ACC112 (cell line): Measurements from ENCODE around the gene ACSF3.

Experiments used
- H2AFZ ChIP-seq: fragments of 200-600 bp; sonication (generic); one replicate; pipeline ENCODE4 v1.6.0; 2017; ENCODE audit warnings: antibody characterized with exemption, low read length; ENCODE audit not compliant: unreplicated experiment
- H3K27ac ChIP-seq: fragments of 200-600 bp; sonication (generic); 2 replicates; pipeline ENCODE4 v1.5.1; 2014; ENCODE audit warnings: low read depth, mild to moderate bottlenecking, antibody characterized with exemption, low read length, moderate library complexity
- H3K27me3 ChIP-seq: fragments of 200-600 bp; sonication (generic); 2 replicates; pipeline ENCODE4 v1.6.1; 2014; ENCODE audit warnings: mild to moderate bottlenecking, antibody characterized with exemption, low read length, moderate library complexity, mixed read lengths; ENCODE audit not compliant: insufficient read depth
- H3K36me3 ChIP-seq: fragments of 200-600 bp; sonication (generic); 2 replicates; pipeline ENCODE4 v1.6.1; 2016; ENCODE audit warnings: mild to moderate bottlenecking, antibody characterized with exemption, low read length, moderate library complexity, mixed read lengths; ENCODE audit not compliant: insufficient read depth
- H3K4me1 ChIP-seq: fragments of 200-600 bp; sonication (generic); one replicate; pipeline ENCODE4 v1.6.1; 2016; ENCODE audit warnings: low read length, mixed read lengths; ENCODE audit not compliant: insufficient read depth, unreplicated experiment, control insufficient read depth
- H3K4me3 ChIP-seq: fragments of 200-600 bp; sonication (generic); 2 replicates; pipeline ENCODE4 v1.5.1; 2014; ENCODE audit warnings: mild to moderate bottlenecking, low read depth, low read length
- H3K79me2 ChIP-seq: fragments of 200-600 bp; sonication (generic); one replicate; pipeline ENCODE4 v1.6.0; 2016; ENCODE audit warnings: low read length; ENCODE audit not compliant: control insufficient read depth, unreplicated experiment, insufficient read depth

Gene ACSF3

GRCh38 chr16:89050119-89050867 lies 43.4 kb upstream of the ACSF3 start:
- no peaks in the 10 kb centered on the region for H3K4me1 ChIP-seq
- no peaks in the 10 kb centered on the region for H3K79me2 ChIP-seq
- H2AFZ ChIP-seq, result no peak overlapping the region
- peaks cover 63% of the 10 kb centered on the region for H3K27me3 ChIP-seq
- no peak overlapping the region for H3K27ac ChIP-seq
- no peak overlapping the region for H3K4me3 ChIP-seq
- H3K36me3 ChIP-seq, result no peaks in the 10 kb centered on the region

- Histone ChIP-seq H2AFZ (no peak overlapping the region), H3K79me2 (no peaks in the 10 kb centered on the region), H3K4me3 (no peak overlapping the region), H3K27me3 (peaks cover 57% of the 10 kb centered on the region), H3K36me3 (no peaks in the 10 kb centered on the region), H3K27ac (no peak overlapping the region), H3K4me1 (no peaks in the 10 kb centered on the region)
Measured at GRCh38 chr16:89050868-89051311, 42.8 kb upstream of the ACSF3 start.

- H3K27ac ChIP-seq, result no peak overlapping the region
- no peaks in the 10 kb centered on the region for H3K36me3 ChIP-seq
- no peak overlapping the region for H3K4me3 ChIP-seq
- H3K27me3 ChIP-seq, result peaks cover 55% of the 10 kb centered on the region
- H3K79me2 ChIP-seq, result no peaks in the 10 kb centered on the region
- no peaks in the 10 kb centered on the region for H3K4me1 ChIP-seq
- H2AFZ ChIP-seq, result no peak overlapping the region
Measured at GRCh38 chr16:89051521-89052166, 42.0 kb upstream of the ACSF3 start.

GRCh38 chr16:89052191-89052889 lies 41.3 kb upstream of the ACSF3 start:
- Histone ChIP-seq H3K27ac (no peak overlapping the region), H2AFZ (no peak overlapping the region), H3K36me3 (no peaks in the 10 kb centered on the region), H3K27me3 (peaks cover 53% of the 10 kb centered on the region), H3K4me1 (no peaks in the 10 kb centered on the region), H3K79me2 (no peaks in the 10 kb centered on the region), H3K4me3 (no peak overlapping the region)

- Histone ChIP-seq H3K27me3 (peaks cover 49% of the 10 kb centered on the region), H3K36me3 (no peaks in the 10 kb centered on the region), H3K4me3 (no peak overlapping the region), H3K27ac (no peak overlapping the region), H3K79me2 (no peaks in the 10 kb centered on the region), H2AFZ (no peak overlapping the region), H3K4me1 (no peaks in the 10 kb centered on the region)
Measured at GRCh38 chr16:89052890-89053724, 40.5 kb upstream of the ACSF3 start.

- Histone ChIP-seq H2AFZ (no peak overlapping the region), H3K27me3 (peaks cover 44% of the 10 kb centered on the region), H3K36me3 (no peaks in the 10 kb centered on the region)
Measured at GRCh38 chr16:89053725-89054029, 40.0 kb upstream of the ACSF3 start.

GRCh38 chr16:89054261-89054661 lies 39.4 kb upstream of the ACSF3 start:
- Histone ChIP-seq H3K36me3 (no peaks in the 10 kb centered on the region), H3K79me2 (no peaks in the 10 kb centered on the region), H3K4me3 (no peak overlapping the region), H3K27me3 (peaks cover 38% of the 10 kb centered on the region), H3K4me1 (no peaks in the 10 kb centered on the region), H2AFZ (no peak overlapping the region), H3K27ac (no peak overlapping the region)

More at GRCh38 chr16:89053725-89054029, 40.0 kb upstream of the ACSF3 start:
- Histone ChIP-seq H3K4me1 (no peaks in the 10 kb centered on the region), H3K27ac (no peak overlapping the region), H3K4me3 (no peak overlapping the region), H3K79me2 (no peaks in the 10 kb centered on the region)

- no peaks in the 10 kb centered on the region for H3K79me2 ChIP-seq
- no peak overlapping the region for H2AFZ ChIP-seq
- H3K4me3 ChIP-seq, result no peak overlapping the region
- H3K4me1 ChIP-seq, result no peaks in the 10 kb centered on the region
- no peaks in the 10 kb centered on the region for H3K36me3 ChIP-seq
- peaks cover 33% of the 10 kb centered on the region for H3K27me3 ChIP-seq
- H3K27ac ChIP-seq, result no peak overlapping the region
Measured at GRCh38 chr16:89054714-89055113, 38.9 kb upstream of the ACSF3 start.

- peaks cover 27% of the 10 kb centered on the region for H3K27me3 ChIP-seq
Measured at GRCh38 chr16:89055313-89055712, 38.3 kb upstream of the ACSF3 start.

GRCh38 chr16:89055894-89056555 lies 37.6 kb upstream of the ACSF3 start:
- Histone ChIP-seq H3K27ac (no peak overlapping the region), H2AFZ (no peak overlapping the region), H3K36me3 (no peaks in the 10 kb centered on the region), H3K4me3 (no peak overlapping the region), H3K79me2 (no peaks in the 10 kb centered on the region), H3K4me1 (no peaks in the 10 kb centered on the region), H3K27me3 (peaks cover 27% of the 10 kb centered on the region)

More at GRCh38 chr16:89055313-89055712, 38.3 kb upstream of the ACSF3 start:
- Histone ChIP-seq H3K79me2 (no peaks in the 10 kb centered on the region), H3K4me1 (no peaks in the 10 kb centered on the region), H2AFZ (no peak overlapping the region), H3K27ac (no peak overlapping the region), H3K4me3 (no peak overlapping the region), H3K36me3 (no peaks in the 10 kb centered on the region)
